Subcutaneous abdominal adipose tissue (tissue), 5 donors: ENCODE results near the gene DACT3.

ENCODE experiments used
- H3K27ac ChIP-seq: one replicate; pipeline ENCODE4 v1.7.0; 2013; ENCODE audit warnings: low read depth, mild to moderate bottlenecking, inconsistent platforms, low read length, moderate library complexity
- H3K27me3 ChIP-seq, 5 donors: one replicate each; pipeline ENCODE4 v1.7.0; 2013; ENCODE audit warnings: low read length in 5 of 5, inconsistent platforms in 1 of 5; ENCODE audit not compliant: control insufficient read depth in 5 of 5, insufficient read depth in 4 of 5
- H3K36me3 ChIP-seq, 5 donors: one replicate each; pipeline ENCODE4 v1.7.0; 2013; ENCODE audit warnings: low read length in 5 of 5; ENCODE audit not compliant: control insufficient read depth in 5 of 5, insufficient read depth in 5 of 5
- H3K4me1 ChIP-seq, 5 donors: one replicate each; pipeline ENCODE4 v1.7.0; 2013; ENCODE audit warnings: low read length in 5 of 5, mild to moderate bottlenecking in 3 of 5, moderate library complexity in 1 of 5; ENCODE audit not compliant: control insufficient read depth in 5 of 5, insufficient read depth in 5 of 5
- H3K4me3 ChIP-seq, 5 donors: one replicate each; pipeline ENCODE4 v1.7.0; 2013; ENCODE audit warnings: low read length in 5 of 5, low read depth in 1 of 5
- H3K9ac ChIP-seq, 5 donors: one replicate each; pipeline ENCODE4 v1.7.0; 2013; ENCODE audit warnings: low read length in 5 of 5, mild to moderate bottlenecking in 4 of 5, moderate library complexity in 3 of 5
- H3K9me3 ChIP-seq, 5 donors: one replicate each; pipeline ENCODE4 v1.7.0; 2013; ENCODE audit warnings: low read length in 5 of 5; ENCODE audit not compliant: control insufficient read depth in 5 of 5
- donor health status: healthy.
- donor health status: healthy.
- donor health status: healthy.
- donor health status: healthy.
- donor health status: healthy.

DACT3 gene

DNA sequence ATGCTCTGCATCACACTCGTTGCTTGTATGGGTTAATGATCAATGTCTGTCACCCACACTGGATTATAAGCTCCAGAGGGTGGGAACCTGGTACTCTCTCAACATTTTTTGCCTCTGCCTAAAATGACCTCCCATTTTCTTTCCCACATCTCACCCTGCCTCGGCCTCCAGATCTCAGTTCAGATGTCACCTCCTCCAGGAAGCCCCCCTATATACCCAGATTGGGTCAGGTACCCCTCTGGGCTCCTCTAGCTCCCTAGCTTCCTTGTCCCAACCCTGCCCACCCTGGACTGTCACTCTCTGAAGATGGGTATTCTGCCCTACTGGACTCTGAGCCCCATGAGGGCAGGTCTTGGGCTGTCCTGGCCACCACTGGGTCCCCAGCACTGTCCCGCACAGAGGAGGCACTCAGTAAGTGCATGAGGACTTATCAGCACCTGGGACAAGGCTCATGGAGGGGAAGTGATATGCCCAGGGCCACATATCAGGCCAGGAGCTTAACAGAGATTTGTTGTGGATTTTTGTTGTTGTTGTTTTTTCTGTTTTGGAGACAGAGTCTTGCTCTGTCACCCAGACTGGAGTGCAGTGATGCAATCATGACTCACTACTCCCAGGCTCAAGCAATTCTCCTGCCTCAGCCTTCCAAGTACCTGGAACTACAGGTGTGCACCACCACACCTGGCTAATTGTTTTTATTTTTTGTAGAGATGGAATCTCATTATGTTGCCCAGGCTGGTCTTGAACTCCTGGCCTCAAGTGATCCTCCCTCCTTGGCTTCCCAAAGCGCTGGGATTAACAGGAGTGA is 32.1 kb upstream of the DACT3 start:
- H3K36me3 ChIP-seq, result peaks cover 5 to 90% (median 81%) of the 10 kb centered on the region in 5 donors
- peak overlapping the region in 1 of 5 donors; percentile 21 for H3K9ac ChIP-seq
- no peak overlapping the region for H3K27ac ChIP-seq
- no peak overlapping the region for H3K4me3 ChIP-seq
- no peaks in the 10 kb centered on the region for H3K9me3 ChIP-seq
- no peaks in the 10 kb centered on the region for H3K27me3 ChIP-seq
- peaks cover 0 to 8% (median 6%) of the 10 kb centered on the region in 5 donors for H3K4me1 ChIP-seq

DNA sequence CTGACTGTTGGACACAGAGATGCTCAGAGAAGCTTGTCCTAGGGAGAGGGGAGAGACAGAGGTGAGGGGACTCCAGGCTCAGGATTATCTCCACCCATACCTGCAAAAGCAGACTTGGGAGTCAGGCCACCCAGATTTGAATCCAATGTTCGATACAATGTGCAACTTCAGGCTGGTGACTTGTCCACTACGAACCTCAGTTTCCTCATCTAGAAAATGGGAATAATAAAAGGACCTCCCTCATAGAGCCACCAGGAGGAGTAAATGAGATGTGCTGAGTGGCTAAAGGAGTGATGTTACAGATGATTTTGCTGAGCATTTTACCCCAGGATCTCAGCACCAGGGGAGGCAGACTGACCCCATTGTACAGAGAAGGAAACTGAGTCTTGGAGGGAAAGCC is 31.0 kb upstream of the DACT3 start:
- peaks cover 5 to 94% (median 88%) of the 10 kb centered on the region in 5 donors for H3K36me3 ChIP-seq
- peaks cover 0 to under 1% (median 0%) of the 10 kb centered on the region in 5 donors for H3K4me1 ChIP-seq
- no peak overlapping the region for H3K4me3 ChIP-seq
- H3K27ac ChIP-seq, result no peak overlapping the region
- no peaks in the 10 kb centered on the region for H3K9me3 ChIP-seq
- no peaks in the 10 kb centered on the region for H3K27me3 ChIP-seq
- no peak overlapping the region for H3K9ac ChIP-seq

DNA sequence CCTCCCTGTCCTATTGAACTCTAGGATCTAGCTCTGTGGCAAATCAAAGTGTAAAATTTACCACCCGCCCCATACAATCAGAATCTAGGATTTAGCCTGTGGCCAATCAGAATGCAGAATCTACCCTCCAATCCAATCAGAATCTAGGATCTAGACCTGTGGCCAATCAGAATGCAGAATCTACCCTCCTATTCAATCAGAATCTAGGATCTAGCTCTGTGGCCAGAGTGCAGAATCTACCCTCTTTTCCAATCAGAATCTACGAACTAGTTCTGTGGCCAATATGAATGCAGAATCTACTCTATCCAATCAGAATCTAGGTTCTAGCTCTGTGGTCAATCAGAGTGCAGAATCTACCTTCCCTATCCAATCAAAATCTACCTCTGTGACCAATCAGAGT is 30.1 kb upstream of the DACT3 start:
- Histone ChIP-seq H3K9me3 (no peaks in the 10 kb centered on the region), H3K27ac (no peak overlapping the region), H3K27me3 (no peaks in the 10 kb centered on the region), H3K4me1 (no peaks in the 10 kb centered on the region), H3K36me3 (peaks cover 5 to 93% (median 82%) of the 10 kb centered on the region in 5 donors), H3K4me3 (no peak overlapping the region), H3K9ac (no peak overlapping the region)

DNA sequence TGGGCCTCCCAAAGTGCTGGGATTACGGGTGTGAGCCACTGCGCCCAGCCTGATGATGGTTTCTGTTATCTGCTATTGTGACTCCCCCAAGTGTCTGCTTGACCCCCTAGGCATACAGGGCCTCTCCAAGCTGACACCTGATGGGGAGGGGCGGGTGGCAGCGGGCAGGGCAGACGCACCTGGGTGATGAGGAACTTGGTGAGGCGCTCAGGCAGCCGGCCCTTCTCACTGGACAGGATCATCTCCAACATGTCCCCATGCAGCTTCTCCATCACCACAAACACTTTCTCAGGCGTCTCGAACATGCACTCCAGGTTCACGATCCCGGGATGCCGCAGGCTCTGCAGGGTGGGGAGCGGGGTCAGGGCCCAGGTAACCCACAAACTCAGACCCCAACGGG is 28.4 kb upstream of the DACT3 start:
- Histone ChIP-seq H3K4me1 (no peaks in the 10 kb centered on the region), H3K27ac (no peak overlapping the region), H3K9me3 (no peaks in the 10 kb centered on the region), H3K4me3 (no peak overlapping the region), H3K36me3 (peaks cover 5 to 95% (median 83%) of the 10 kb centered on the region in 5 donors), H3K27me3 (no peaks in the 10 kb centered on the region), H3K9ac (no peak overlapping the region)

DNA sequence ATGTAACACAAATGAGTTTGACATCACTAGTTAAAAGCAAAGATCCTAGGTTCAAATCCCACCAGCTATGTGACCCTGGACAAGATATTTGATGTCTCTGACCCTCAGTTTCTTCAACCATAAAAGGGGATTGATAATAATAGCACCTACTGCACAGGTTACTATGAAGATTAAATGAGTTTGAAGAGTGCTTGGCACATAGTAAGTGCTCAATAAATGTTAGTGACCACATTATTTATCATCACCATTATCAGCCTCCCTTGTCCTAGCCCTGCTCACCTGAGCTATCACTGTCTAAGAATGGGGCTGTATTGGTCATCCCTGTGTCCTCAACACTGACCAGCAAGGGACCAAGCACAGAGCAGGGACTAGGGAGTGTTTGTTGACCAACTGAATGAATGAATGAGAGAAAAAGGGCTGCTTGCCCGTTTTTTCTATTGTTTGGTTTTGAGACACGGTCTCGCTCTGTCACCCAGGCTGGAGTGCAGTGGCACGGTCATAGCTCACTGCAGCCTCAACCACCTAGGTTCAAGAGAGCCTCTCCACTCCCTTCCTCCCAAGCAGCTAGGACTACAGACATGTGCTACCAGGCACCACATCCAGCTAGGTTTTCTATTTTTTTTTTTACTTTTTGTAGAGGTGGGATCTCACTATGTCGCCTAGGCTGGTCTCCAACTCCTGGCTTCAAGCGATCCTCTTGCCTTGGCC is 26.6 kb upstream of the DACT3 start:
- Histone ChIP-seq H3K9ac (no peak overlapping the region), H3K9me3 (no peaks in the 10 kb centered on the region), H3K36me3 (peaks cover 8 to 93% (median 79%) of the 10 kb centered on the region in 5 donors), H3K27ac (no peak overlapping the region), H3K27me3 (no peaks in the 10 kb centered on the region), H3K4me3 (no peak overlapping the region), H3K4me1 (no peaks in the 10 kb centered on the region)

DNA sequence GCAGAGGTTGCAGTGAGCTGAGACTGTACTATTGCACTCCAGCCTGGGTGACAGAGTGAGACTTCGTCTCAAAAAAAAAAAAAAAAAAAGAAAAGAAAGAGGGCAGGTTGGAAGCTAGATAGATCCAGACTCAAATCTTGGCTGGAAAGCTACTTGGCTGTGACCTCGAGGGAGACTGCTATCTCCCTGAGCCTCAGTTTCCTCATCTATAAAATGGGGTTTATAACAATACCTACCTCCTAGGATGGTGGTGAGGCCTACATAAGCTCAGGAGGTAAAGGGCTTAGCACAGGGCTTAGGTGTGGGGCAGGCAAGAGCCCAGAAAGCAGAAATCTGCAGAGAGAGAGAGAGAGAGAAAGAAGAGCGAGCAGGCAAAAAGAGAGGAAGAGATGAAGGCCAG is 24.2 kb upstream of the DACT3 start:
- H3K9ac ChIP-seq, result no peak overlapping the region
- H3K27me3 ChIP-seq, result no peaks in the 10 kb centered on the region
- no peak overlapping the region for H3K27ac ChIP-seq
- H3K4me1 ChIP-seq, result no peaks in the 10 kb centered on the region
- no peak overlapping the region for H3K4me3 ChIP-seq
- no peaks in the 10 kb centered on the region for H3K9me3 ChIP-seq
- peaks cover 4 to 84% (median 66%) of the 10 kb centered on the region in 5 donors for H3K36me3 ChIP-seq

DNA sequence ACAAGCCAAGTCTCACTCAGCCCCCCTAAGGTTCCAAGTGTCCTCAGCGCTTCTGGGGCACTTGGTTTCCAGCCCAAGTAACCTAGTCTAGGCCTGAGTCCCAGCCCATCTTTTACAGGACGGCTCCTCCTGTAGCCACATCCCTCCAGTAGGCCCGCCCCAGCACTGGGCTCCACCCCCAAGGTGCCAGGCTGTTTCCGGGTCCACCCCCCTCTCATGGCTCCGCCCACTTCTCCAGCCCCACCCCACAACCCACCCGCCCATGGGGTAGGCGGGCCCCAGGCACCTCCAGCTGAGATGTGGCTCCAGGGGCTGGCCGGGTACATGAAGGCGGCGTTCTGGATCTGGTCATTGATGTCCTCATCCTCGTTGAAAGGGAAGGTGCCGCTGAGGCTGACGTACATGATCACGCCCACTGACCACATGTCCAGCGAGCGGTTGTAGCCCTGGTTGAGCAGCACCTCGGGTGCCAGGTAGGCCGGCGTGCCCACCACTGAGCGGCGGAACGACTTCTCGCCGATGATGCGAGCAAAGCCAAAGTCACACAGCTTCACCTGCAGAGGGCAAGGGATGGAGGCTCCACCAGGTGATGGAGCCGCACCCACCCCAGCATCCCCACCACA is 17.2 kb upstream of the DACT3 start:
- Histone ChIP-seq H3K27me3 (no peaks in the 10 kb centered on the region), H3K4me1 (no peaks in the 10 kb centered on the region), H3K4me3 (no peak overlapping the region), H3K36me3 (peaks cover 0 to 83% (median 71%) of the 10 kb centered on the region in 5 donors), H3K27ac (no peak overlapping the region), H3K9me3 (no peaks in the 10 kb centered on the region), H3K9ac (no peak overlapping the region)

DNA sequence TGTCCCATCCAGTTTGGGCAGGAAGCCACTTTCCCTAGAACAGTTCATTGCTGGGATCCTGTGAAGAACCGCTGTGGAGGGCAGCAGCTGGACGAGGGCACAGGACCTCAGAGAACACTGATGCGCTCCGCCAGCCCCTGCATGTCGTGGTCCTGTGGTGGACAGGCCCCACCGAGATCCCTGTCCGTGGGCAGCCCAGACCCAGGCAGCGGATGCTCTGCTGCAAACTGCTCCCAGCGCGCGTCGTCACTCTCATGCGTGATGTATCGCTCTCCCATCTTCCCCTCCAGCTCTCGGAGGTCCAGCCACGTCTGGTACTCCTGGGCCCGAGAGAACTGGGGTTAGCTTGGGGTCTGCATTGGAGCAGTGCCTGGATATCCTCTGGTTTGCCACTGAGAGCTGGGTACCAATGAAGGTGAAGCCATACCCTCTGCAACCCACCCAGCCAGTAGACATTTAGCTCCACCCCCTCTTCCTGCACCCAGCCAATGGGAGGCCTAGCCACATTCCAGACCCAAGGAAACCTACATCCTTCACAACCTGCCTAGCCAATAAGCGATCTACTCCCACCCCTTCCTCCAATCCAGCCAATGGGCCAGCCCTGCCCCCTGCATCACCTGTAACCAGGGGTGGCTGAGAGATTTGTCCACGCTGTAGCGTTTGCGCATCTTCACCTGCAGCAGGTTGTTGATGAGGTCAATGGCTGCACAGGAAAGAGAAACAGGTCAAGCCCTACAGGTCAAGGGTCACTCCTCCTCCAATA is 13.6 kb upstream of the DACT3 start:
- H3K27me3 ChIP-seq, result no peaks in the 10 kb centered on the region
- peaks cover 0 to 70% (median 55%) of the 10 kb centered on the region in 5 donors for H3K36me3 ChIP-seq
- H3K4me1 ChIP-seq, result no peaks in the 10 kb centered on the region
- H3K4me3 ChIP-seq, result no peak overlapping the region
- H3K27ac ChIP-seq, result no peak overlapping the region
- no peaks in the 10 kb centered on the region for H3K9me3 ChIP-seq
- no peak overlapping the region for H3K9ac ChIP-seq

DNA sequence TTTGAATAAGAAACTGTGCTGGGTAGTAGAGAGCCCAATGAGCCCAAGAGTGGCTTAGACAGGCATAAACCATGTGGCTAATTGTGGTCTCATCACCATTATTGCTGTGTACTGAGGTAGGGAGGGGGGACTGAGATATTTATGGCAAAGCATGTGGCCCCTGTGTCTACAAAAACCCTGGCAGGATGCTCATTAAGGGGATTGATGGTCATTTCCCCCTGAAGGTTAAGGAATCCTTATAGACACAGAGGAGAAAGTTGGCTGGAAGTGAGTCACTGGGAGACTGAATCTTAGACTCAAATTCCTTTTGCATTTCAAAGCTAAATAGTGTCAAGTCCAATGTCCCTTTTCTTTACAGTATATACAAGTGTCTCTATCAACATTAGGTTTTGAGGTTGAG is 9.8 kb upstream of the DACT3 start:
- Histone ChIP-seq H3K27me3 (no peaks in the 10 kb centered on the region), H3K27ac (no peak overlapping the region), H3K9ac (no peak overlapping the region), H3K36me3 (peaks cover 0 to 32% (median 23%) of the 10 kb centered on the region in 5 donors), H3K9me3 (no peaks in the 10 kb centered on the region), H3K4me3 (no peak overlapping the region), H3K4me1 (no peaks in the 10 kb centered on the region)
